ENCODE data around the gene NOTCH1. TPM values are rescaled to one million over a fixed set of nuclear protein-coding genes. Genes with fewer than 3 reads are reported as not detected.

Gene NOTCH1
- total RNA-seq, 4 donors from 2014 or later, result 19.6 to 35.4 (median 23.2) TPM

DNA sequence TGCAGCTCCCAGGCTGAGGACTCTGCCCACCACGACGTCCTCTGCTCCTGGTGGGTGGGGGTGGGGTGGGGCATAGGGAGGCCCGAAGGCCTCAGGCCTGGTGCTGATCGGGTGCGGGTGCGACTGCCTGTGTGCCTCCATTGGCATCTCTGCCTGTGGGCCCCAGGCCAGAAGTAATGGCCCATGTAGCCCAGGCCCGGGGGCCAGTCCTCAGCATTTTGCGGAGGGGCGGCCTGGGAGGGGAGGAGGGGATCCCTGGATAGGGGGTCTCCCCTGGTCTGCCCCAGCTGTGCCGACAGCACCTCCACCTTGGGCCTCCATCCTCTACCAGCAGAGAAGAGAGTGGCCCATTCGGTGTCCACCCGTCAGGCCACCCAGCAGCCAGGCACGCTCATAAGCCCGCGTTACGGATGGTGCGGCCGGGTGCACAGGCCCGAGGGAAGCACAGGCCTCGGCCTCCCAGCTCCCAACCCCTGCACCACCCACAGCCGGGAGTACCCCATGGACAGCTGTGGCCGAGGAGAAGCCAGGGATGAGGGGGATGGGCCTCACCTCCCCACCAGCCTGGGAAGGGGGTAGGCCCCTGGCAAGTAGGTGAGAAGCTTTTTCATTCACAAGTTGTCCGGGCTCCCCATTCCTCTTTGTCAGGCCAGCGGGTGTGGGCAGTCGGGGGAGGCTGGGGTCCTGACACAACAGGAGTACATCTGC is 1.8 kb upstream of the NOTCH1 start:
- Histone ChIP-seq H3K27ac (peak overlapping the region; percentile 75 to 97 (median 93)), H3K4me3 (replicated peaks in 1 of 3) (no peak overlapping the region), H3K4me1 (peaks cover 21 to 49% of the 10 kb centered on the region in 2 donors), H3K9me3 (no peaks in the 10 kb centered on the region), H3K27me3 (no peaks in the 10 kb centered on the region), H3K36me3 (no peaks in the 10 kb centered on the region)
- WGBS, 2 donors, result 81 to 94% methylated on average over 3 to 8 of the region's 25 CpGs
- TF ChIP-seq, protein P1, sequence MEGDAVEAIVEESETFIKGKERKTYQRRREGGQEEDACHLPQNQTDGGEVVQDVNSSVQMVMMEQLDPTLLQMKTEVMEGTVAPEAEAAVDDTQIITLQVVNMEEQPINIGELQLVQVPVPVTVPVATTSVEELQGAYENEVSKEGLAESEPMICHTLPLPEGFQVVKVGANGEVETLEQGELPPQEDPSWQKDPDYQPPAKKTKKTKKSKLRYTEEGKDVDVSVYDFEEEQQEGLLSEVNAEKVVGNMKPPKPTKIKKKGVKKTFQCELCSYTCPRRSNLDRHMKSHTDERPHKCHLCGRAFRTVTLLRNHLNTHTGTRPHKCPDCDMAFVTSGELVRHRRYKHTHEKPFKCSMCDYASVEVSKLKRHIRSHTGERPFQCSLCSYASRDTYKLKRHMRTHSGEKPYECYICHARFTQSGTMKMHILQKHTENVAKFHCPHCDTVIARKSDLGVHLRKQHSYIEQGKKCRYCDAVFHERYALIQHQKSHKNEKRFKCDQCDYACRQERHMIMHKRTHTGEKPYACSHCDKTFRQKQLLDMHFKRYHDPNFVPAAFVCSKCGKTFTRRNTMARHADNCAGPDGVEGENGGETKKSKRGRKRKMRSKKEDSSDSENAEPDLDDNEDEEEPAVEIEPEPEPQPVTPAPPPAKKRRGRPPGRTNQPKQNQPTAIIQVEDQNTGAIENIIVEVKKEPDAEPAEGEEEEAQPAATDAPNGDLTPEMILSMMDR (IDR thresholded peaks at IDR 0.05), result no peak
- TF ChIP-seq POLR2A (IDR thresholded peaks at IDR 0.05), result no peak
- intact Hi-C loops (cut with DNase I), result no loop called here
- no peak for DNase-seq

DNA sequence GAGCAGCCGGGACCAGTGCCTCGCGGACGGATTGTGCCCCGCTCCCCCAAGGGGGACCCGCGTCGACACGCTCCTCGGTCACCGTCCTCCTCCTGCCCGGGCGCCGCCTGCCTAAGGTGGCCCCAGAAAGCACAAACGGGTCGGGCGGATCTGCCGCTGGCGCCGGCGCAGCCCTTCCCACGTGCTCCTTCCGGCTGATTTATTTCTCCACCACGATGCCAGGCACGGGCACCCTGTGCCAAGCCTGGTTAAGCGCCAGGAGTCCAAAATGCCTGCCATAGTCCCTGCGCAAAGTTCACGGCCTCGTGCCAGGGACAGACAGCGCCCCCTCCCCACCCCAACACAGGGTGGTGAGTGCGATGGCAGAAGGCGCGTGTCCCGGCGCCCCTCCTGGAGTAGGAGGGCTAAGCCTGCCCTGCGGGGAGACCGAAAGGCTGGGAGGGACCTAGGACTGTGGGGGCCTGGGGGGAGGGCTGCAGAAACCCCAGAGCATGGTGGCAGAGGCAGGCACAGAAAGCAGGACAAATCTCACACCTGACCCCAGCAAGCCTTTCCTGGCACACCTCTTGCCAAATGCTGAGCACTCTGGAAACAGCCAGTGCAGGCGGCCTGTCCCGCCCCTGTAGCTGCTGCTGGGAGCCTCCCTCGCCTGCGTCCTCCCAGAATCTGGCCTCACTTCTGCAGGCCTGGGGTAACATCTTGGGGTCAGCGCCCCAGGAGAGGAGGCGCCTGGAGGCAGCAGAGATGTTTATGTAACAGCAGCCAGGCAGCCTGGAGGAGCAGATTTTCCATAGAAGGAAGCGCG is 1.1 kb upstream of the NOTCH1 start:
- no peaks in the 10 kb centered on the region for H3K27me3 ChIP-seq
- H3K4me1 ChIP-seq, result peaks cover 21 to 43% of the 10 kb centered on the region in 2 donors
- intact Hi-C loops (cut with DNase I), result no loop called here
- peak overlapping the region; percentile 75 to 97 (median 93) for H3K27ac ChIP-seq
- H3K4me3 ChIP-seq (replicated peaks in 1 of 3), result peak overlapping the region; percentile 5 to 90 (median 37)
- TF ChIP-seq, protein P1 (IDR thresholded peaks at IDR 0.05), result peak in 1 of 6 experiments; percentile 12
- no peak for TF ChIP-seq POLR2A (IDR thresholded peaks at IDR 0.05)
- WGBS, 2 donors, result 0 to 7% methylated on average over 8 to 29 of the region's 45 CpGs
- DNase-seq, result peak; percentile 85 to 87
- H3K36me3 ChIP-seq, result no peaks in the 10 kb centered on the region
- no peaks in the 10 kb centered on the region for H3K9me3 ChIP-seq

DNA sequence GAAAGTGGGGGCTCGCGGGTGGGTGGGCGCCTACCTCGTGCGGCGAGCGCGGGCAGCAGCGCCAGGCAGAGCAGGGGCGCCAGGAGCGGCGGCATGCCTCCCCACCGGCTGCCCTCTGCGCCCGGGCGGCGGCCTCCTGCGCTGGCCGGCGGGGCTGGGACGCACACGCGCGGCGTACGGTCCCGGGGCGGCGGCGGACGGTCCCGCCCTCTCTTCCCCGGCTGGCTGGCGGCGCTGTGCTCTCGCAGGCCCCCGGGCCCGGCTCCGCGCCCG is 220 bp downstream of the NOTCH1 start:
- Histone ChIP-seq H3K27ac (peak overlapping the region; percentile 78 to 88 (median 86)), H3K4me1 (peaks cover 15 to 41% of the 10 kb centered on the region in 2 donors), H3K36me3 (no peaks in the 10 kb centered on the region), H3K9me3 (no peaks in the 10 kb centered on the region), H3K4me3 (replicated peaks in 1 of 3) (peak overlapping the region in 2 of 3 donors; percentile 88 to 90), H3K27me3 (no peaks in the 10 kb centered on the region)
- TF ChIP-seq POLR2A (IDR thresholded peaks at IDR 0.05), result no peak
- TF ChIP-seq, protein P1 (IDR thresholded peaks at IDR 0.05), result peak in 1 of 6 experiments; percentile 25
- no CpG with 5 or more reads among the region's 41 CpGs for WGBS, 2 donors
- no peak for DNase-seq
- intact Hi-C loops (cut with DNase I), result no loop called here

DNA sequence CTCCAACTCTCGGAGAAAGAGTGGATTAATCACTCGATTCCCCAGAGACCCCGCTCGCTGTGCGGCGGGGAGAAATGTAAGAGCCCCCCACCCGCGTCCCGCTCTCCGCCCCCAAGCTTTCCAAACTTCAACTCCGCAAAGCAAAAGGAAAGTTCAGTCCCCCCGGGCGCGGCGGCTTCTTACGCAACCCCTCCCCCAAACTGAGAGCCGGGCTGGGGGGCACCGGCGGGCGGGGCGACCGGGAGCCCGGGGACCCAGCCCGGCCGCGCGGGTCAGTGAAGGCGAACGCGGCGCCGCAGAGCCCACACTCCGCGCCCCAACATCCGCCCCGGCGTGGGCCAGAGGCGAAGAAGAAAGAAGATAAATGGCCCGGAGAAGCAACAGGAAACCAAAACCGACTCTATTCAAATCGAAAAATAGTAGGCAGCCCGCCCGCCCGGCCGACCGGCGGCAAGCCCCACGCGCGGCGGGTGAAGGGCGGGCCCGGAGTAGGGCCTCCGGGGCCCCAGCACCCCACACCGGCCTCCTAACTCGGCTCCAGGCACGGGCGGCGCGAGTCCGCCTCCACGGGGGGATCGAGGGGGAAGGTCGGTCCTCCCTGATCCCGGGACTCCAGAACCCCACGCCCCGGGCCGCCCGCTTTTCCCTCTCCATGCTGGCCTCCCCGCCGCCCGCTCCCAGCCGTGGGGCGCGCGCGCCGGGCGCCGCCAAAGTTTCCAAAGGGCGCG is 720 bp downstream of the NOTCH1 start:
- peak; percentile 34 to 38 for DNase-seq
- Histone ChIP-seq H3K36me3 (no peaks in the 10 kb centered on the region), H3K9me3 (no peaks in the 10 kb centered on the region), H3K27ac (peak overlapping the region; percentile 78 to 88 (median 86)), H3K4me3 (replicated peaks in 1 of 3) (peak overlapping the region; percentile 7 to 90 (median 88)), H3K27me3 (no peaks in the 10 kb centered on the region), H3K4me1 (peaks cover 15 to 41% of the 10 kb centered on the region in 2 donors)
- intact Hi-C loops (cut with DNase I), result no loop called here
- no peak for TF ChIP-seq POLR2A (IDR thresholded peaks at IDR 0.05)
- TF ChIP-seq, protein P1 (IDR thresholded peaks at IDR 0.05), result no peak
- WGBS, 2 donors, result 0% methylated on average over 16 to 29 of the region's 82 CpGs

Measured in thyroid gland (tissue), 4 donors.